ENCODE results near the gene NUCB1.

- no peak for TF ChIP-seq CTCF (IDR thresholded peaks at IDR 0.05)
- TF ChIP-seq POLR2A (IDR thresholded peaks at IDR 0.05), result no peak
Measured at GRCh38 chr19:48878196-48879024, 21.7 kb upstream of the NUCB1 start.

Measured in Peyer's patch (tissue), 4 donors.